Retina (tissue), 1 donor: ENCODE results near the gene C9orf78.

Source experiments
- DNase-seq: peaks from one replicate; pipeline ENCODE4 v3.0.0-alpha.2; 2016

The C9orf78 gene

DNA sequence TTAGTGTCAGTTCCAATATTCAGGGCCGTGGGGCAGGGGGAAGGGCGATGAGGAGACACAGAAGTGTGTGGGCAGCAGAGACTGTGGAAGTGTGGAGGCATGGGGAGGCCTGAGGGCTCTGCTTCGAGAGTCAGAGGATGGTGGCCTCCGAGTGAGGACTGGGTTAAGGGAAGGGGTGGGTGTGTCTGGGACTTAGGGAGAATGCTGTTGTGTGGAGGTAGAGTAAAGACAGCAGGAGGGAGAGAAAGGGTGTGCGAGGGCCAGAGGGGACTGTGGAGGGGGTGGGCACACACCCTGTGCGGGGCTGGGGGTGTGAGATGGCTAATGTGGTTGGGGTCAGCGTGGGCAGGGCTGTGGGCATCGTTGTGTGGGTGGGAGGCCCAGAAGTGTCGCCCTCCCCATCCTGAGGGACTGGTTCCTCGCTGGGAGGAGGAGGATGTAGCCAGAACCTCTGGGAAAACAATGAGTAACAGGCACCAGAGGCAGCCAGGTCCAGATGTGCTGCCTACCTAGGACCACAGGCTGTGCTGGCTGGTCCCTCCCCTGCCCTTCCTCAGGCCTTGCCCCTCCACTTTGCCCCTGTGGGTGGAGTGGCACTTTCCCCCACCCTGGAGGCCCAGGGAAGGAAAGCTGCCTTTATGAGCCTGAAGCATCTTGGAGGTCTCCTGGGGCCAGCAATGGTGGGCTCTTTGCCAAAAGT lies 4.4 kb upstream of the C9orf78 start:
- DNase-seq: no peak

DNA sequence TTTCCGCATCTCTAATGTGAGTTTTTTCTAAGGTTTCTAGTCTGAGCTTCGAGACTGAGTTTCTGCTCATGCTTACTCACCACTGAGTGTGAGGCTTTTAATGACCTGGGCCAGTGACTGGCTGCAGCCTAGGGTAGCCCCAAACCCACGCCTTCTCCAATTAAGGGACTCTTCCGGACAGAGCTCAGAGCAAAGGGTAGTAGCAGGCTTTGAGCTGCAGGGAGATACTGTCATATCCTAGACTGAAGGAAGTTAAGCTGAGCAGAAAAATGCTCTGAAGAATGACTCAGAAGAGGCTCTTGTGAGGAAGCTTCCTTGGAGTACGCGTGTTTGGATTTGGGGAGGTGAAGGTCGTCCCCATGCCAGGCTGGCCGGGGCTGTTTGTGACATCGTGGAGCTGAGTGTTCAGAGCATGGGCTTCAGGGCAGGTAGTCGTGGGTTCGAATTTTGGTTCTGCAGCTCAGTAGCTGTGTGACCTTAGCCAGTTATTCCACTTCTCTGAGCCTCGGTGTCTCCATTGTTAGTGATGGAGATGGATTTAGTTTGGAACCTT lies 3.7 kb upstream of the C9orf78 start:
- no peak for DNase-seq

DNA sequence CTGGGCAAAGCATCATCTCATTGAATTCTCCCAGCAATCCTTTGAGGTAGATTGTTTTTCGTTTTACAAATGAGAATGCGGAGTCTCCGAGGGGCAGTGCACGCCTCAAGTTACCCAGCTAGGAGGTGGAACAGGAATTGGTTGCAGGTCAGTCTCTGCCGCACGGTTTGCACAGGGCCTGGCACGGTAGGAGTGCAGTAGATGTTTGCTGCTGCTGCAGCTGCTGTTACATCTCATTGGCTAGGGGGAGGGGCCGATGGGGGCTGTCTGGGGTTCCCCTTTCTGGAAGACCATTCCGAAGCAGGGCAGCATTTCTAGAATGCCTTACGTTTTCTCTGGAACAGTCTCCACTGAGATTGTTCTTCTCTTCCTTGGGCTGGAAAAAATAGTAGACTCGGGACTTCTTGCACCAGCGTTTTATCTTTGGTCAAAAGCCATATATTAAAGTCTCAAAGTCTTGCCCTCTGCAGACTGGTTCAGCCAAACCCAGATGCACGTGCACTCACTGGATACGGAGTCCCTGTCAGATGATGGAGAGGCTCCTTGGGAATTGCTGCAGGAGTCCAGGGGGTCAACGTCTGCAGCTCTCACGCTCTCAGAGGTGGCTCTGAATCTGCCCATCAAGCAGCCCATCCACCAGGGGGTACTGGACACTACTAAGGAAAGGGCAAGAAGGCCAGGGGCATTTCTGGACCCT lies 1.4 kb upstream of the C9orf78 start:
- no peak for DNase-seq

DNA sequence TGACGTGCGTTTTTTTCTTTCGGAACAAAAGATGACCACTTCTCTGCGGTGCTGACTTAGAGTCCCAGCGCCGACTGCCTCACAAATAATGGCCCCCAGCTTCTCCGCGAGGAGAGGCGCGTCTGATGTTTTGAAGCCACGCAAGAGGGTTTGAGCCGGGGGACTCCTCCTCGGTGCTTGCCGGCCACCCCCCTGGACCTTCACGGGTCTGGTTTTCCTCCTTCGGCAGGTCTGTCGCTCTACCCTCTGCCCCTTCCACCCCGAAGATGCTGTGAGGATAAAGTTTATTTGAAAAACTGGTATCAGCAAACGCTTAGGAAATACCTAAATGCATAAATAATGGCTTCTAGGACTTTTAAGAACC lies 767 bp upstream of the C9orf78 start:
- DNase-seq: no peak

DNA sequence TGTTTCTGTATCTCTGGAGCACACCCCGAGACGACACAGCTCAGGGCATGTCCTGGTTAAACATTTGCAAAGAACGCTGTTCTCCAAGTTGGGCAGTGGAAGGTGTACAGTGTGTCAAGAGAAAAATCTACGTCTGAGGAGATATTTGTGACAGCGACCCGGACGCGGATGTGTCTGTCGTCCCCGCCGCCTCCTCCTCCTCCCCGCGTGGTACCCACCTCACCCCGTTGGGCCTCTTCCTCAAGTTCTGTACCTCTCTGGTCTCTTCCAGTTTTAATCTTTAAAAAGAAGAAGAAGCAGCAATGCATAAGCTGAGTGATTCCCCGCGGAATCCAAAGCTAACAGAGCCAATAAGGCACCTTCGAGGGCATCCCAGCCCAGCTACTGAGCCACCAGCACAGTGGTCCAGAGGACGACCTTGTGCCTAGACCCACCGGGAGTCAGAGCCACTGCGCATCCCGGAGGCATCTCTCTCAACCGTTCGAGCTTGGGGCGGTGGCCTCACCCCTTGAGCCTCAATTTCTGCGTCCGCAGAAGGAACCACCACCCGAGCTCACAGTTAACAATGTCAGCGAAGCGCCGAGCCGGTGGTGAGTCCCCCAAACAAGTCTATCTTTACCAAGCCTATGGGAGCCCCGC lies 467 bp downstream of the C9orf78 start:
- no peak for DNase-seq

DNA sequence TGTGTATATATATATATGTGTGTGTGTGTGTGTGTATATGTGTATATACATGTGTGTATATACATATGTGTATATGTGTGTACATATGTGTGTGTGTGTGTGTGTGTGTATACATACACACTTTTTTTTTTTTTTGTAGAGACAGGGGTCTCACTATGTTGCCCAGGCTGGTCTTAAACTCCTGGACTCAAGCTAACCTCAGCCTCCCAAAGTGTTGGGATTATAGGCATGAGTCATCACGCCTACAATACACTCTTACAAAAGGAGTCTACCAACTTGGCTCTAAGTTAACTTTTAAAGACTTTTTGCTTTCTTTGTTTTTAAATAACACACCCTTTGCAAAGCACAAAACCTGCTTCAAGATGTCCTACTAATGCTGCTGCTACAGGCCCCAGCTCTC lies 2.1 kb downstream of the C9orf78 start:
- DNase-seq: no peak

DNA sequence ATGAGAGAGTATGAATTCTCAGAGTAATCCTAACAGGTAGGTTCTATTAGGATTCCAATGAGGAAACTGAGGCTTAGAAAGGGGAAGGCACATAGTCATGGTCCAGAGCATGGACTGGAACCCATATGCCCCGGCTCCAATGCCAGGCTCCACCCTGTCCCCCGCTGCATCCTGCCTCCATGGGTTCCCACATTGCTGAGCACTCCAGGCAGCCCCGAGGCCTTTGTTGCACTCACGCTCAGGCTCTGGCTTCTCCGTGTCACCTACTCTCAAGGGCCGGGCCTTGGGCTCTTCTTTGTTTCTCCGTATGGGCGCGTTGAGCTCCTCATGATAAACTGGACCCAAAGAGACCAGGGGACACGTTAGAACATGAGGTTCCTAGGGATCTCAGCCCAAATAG lies 6.1 kb downstream of the C9orf78 start:
- DNase-seq: no peak

DNA sequence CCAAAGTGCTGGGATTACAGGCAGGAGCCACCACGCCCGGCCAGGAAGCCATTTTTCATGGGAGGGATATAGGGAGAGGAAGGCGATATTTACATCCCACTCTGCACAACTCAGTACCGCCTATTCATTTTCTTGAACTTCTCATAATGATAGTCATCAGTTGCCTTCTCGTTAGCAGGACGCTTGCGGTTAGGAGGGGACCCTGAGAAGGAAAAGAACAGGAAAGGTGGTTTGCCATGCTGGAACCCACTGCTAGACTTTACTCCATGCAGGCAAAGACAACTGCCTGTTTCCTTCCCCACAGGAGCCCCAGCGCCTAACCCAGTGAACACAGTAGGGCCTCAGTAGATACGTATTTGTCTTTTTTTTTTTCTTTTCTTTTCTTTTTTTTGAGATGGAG lies 7.0 kb downstream of the C9orf78 start:
- no peak for DNase-seq

DNA sequence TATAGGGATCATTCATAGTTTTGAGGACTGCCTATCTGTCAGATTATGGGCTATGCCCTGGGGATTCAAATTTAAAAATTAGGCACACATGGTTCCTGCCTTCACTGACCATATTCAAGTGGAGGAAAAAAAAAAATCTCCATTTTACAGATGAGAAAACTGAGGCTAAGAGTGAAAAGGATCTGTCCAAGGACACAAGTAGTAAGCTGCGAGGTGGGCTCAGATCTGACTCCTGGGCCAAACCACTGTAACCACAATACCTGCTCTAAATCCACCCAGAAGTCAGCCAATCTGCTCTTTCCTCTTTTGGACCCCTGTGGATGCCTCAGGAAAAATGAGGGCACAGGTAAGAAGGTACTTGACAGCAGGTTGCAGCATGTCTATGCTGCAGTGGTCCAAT lies 8.3 kb downstream of the C9orf78 start:
- DNase-seq: no peak

DNA sequence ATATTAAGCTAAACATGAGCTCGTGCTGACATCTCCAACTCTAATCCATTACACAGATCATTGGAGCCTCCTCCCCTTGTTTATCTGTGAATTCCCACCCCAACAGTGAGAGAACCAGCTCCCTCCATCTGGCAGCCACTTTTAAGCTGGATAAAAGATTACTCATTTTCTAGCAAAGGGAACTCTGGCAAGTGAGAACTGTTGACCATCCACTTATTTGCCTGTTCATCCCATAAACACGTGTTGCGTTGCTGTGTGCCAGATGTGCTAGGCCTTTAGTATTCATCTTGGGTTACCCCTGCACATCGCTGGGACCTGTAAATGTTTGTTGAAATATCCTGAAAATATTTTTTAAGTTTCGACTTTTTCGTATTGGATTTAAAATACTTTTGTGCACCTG lies 8.7 kb downstream of the C9orf78 start:
- no peak for DNase-seq

DNA sequence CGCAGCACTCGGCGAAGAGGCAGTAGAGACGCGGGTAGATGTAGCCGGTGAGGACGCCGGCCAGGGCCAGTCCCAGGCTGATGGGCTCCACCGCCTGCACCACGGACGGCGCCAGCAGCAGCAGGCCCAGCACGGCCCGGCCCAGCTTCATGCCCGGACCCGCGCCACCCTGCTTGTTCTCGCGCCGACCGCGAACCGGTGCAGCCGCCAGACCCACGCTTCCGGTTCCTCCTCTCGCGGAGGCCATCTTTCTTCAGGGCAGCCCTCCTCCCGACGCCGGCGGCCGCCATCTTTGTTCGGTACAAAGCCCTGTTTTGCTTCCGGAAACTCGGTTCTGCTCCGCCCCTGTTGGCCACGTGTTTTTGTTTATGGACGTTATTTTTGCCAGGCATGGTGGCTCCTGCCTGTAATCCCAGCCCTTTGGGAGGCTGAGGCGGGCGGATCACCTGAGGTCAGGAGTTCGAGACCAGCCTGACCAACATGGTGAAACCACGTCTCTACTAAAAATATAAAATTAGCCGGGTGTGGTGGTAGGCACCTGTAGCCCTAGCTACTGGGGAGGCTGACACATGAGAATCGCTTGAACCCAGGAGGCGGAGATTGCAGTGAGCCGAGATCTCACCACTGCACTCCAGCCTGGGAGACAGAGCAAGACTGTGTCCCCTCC lies 11.0 kb downstream of the C9orf78 start, which contains the start of gene TOR1A:
Gene TOR1A, minus strand, starts transcription at position 202 of the 667 bp plus-strand sequence. Its CDS starts 51 bp downstream, at position 151.
- DNase-seq: peak; percentile 96

DNA sequence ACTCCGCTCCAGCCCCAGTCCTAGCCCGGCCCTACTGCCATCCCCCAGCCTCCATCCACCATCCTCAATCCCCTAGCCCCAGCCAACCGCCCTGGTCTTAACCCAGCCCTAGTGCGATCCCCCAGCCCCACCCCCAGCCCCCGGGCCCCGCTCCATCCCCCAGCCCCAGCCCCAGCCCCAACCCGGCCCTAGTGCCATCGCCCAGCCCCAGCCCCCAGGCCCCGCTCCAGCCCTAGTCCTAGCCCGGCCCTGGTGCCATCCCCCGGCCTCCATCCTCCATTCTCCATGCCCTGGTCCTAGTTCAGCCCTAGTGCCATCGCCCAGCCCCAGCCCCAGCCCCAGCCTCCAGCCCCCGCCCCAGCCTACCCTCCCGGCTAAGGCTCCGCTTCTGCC lies 11.5 kb downstream of the C9orf78 start:
- no peak for DNase-seq

DNA sequence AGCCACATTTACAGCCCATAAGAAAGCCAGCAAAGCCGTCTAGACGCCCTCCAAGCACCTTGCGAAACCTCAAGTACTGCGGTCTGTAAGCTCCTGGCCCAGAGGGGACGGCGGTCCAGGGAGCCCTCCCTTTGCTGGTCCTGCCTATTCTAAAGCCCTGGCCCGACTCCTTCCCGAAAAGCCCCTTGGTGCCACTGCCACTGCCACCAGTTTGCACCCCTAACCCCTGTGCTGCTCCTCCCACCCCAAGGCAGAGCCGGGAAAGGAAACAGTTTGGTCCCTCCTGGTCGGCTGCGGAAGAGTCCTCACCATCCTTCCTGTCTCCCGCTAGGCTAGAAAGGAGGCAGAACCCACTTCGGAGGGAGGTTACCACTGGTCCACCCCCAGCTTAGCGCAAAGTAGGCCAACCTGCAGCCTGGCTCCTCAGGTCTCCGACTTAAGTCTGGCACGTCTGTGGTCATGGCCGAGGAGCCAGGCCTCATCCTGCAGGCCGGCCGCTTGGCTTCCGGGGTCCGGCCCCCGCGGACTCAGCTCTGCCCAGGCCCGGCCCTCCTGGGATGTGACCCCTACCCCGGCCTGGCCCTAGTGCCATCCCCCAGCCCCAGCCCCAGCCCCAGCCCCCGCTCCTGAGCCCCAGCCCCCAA lies 12.1 kb downstream of the C9orf78 start:
- DNase-seq: no peak

DNA sequence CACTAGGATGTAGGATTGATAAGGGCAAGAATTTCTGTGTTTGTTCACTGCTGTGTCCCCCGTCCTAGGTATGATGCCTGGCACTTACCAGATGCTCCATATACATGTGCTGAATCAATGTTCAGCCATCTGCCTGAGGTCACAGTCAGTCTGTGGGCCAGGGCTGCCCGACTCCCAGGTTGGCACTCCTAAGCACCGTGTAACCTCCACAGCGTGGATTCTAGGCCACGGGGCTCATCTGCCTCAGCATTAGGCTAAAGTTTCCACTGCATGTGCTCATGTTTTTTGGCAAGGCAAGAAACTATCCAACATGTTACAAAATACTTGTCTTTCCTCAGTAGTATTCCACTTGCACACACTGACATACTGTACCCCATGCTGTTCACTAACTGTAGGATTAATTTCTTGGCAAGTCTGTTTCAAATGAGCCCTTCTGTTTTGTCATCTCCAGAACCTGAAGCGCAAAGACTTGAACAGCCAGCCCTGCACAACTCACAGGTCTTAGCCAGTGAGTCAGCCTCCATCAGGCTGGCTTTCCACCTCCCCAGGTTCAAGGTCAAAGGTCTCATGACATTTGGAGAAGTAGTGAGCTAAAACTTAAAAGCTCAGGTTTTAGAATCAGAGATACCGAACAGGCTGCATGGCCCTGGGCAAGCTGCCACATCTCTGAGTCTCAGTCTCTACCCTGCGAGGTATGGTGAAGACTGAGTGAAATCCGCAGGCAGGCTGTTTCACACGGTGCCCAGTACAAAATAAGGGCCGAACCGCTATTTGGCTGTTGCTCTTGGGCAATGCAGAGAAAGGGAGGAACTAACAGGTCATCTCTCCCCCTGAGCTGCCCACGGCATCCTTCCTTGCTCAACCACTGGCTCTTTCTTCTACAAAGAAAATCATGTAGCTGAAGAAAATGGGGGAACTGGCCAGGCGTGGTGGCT lies 18.3 kb downstream of the C9orf78 start:
- DNase-seq: no peak

DNA sequence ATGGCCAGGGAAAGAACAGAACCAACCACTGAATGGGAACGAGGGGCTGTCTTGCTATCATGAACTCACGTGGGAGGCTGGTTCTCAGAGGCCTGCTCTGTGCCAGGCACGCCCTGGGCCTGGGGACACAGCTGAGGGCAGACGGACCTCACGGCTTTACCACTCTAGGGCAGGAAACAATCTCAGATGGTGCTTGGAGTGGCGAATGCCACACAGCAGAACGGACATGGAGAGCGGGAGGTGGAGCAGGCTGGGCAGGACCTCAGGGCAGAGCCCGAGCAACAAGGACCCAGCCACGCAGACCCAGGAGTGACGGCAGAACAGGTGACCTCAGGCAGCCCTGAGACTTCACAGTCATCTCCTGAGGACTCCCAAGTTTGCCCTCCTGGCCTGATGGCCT lies 19.8 kb downstream of the C9orf78 start:
- no peak for DNase-seq

DNA sequence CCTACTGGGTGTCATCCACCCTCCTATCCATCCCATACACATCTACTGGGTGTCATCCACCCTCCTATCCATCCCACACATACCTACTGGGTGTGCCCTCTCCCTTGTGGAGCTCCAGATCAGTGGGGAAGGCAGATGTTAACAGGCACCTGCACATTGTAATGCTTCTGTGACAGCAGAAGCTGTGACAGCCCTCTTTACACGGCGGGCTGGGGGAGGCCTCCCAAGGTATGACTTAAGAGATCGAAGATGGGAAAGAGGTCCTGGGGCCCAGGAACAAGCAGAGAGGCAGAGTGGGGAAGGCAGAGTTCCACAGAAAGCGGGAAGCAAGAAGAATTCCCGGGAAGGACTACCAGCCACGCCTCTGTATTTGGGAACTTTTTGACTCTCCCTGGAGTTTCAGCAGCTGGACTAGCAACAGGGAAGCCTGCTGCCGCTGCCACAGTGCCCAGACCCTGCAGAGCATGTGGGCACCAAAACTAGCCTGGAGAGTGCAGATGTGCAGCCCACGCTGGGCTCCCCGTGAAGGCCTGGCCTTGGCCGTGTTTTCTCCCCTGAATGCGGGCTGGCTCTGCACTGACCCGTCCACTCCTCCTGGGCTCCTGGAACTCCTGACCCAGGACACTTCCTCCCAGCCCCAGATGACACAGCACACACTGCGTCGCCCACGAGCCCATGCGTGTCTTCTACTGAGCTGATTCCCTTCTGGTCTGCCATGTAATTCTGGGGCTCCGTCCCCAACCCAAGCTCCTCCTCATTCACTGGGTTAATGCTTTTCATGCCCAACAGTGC lies 20.4 kb downstream of the C9orf78 start:
- no peak for DNase-seq

DNA sequence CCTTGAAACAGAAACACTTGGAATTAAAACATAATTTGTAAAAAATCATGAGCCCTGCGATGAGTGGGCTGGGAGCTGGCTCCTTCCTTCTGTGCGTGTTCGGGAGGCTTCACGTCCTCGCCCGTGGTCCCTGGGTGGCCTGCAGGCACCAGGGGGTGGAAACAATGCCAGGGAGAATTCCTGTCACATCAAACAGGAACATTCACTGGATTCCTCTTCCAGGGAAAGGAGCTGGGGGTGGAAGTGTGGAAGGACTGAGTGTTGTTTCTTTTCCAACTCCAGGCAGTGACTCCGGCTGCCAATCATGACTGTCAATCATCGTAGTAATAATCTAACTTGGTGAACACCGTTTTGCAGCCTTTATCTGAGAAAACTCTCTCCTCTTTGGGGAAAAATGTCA lies 21.4 kb downstream of the C9orf78 start:
- no peak for DNase-seq

DNA sequence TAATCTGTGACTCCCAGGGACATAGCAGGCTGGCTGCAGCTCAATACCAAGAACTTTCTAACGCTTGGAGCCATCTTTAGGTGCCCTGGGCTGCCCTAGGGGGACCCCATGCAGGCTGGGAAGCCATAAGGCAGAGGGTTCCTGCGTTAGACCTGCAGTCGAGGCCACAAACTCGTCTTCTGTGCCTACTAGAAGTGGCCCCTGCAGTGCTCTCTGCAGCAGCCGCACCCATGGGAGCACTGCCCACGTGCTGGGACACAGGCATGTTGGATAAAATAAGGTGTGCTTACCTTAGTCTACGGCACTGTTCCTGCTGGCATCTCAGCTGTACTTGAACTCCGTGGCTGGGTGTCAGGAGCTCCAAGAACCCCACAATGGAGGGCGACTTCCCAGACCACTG lies 22.7 kb downstream of the C9orf78 start:
- DNase-seq: no peak

DNA sequence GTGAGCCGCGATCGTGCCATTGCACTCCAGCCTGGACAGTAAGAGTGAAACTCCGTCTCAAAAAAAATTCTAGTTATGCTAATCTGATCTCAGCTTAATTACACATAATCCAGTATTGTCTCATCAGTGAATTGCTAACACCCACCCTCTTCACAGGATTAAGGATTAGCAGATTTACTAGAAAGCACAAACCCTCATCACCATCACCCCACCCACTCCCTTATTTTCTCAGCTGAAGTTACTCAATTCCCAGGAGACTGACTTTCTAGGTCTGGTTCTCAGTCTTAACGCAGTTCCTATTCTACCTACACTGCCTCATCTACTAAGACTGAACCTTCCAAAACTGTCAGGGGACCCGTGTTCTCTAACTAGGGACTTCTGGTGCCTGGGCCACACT lies 23.1 kb downstream of the C9orf78 start:
- no peak for DNase-seq

DNA sequence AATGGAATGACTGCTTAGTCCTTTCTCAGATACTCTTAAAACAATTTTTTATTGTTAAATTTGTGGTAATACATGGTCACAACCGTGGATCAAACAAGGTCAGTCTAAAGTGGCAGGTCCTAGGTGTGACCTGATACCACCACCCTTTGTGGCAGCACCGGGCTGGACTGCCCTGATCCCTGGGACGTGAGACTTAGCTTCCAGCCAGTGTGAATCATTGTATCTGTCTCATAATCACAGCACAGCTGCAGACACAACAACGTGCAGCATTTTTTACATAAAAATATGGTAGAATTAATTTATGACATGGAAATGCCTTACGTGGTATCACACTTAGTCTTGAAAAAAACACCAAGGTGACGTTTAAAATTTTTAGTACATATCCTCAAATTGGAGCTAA lies 24.3 kb downstream of the C9orf78 start:
- no peak for DNase-seq

DNA sequence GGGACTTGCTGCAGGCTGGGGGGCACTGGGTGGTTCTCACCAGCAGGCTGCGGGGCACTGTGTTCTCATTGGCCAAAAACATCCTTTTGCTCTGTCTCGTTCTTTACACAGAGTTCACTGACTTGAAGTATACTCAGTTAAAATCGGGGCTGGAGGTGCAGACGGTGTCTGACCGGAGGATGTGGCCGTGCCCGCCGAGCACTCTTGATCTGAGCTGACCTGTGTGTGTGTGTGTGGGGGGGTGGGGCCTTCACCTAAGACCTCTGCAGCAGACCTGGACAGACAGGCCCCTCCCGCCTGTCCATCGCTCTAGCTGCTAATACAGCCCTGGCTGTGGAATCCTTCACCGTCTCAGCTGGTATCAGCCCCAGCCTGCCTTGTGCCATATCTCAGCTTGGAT lies 25.0 kb downstream of the C9orf78 start:
- no peak for DNase-seq
